ENCODE results near the gene CDK5RAP1.

The CDK5RAP1 gene

DNA sequence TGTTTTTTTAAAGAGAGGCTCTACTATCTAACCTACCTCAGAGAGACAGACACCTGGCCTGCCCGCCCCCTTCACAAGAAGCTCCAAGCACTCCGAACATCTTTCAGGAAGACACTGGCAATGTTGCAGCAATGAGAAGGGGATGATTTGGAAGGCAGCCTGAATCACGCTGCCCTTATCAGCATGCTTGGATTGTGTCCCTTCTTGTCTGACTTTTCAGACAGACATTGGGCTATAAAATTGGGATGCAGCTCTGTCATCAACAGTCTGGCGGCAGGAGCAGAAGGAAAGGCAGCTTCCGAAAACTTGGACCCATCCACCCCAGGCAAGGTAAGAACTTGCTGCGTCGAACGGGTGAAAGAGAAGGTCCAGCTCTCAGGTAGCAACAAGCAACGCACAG, 56.0 kb downstream of the CDK5RAP1 start:
- Histone ChIP-seq H3K4me1 (ENCODE audit: insufficient read depth, low read length) (peaks cover 7% of the 10 kb centered on the region; the same call in 1 of the 2 replicates), H3K36me3 (ENCODE audit: insufficient read depth, low read length) (no peaks in the 10 kb centered on the region), H3K27ac (ENCODE audit: low read depth, low read length) (no peak overlapping the region), H3K9ac (ENCODE audit: low read depth, low read length) (no peak overlapping the region), H3K27me3 (ENCODE audit: insufficient read depth, low read length) (no peaks in the 10 kb centered on the region), H3K9me3 (ENCODE audit: insufficient read depth, low read depth, low read length) (no peaks in the 10 kb centered on the region), H3K4me3 (ENCODE audit: low read length) (no peak overlapping the region)
- WGBS, result 92% methylated on average over 9 of the region's 9 CpGs

DNA sequence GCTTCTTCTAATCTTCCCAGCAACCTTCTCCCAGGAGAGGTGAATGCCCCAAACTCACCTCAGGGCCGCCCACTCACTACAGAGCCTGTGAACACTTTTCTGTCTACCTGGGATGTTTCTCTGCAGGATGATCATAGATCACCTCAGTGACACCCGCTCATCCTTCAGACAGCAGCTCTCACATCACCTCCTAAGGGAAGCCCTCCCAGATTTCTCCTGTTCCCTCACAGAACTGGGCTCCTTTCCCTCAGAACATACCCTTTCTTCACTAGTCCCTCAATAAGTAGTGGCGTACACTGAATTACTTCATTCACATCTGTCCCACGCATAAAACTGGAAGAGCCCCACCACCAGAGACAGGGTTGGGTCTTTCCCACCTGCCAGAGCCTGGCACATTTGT, 57.8 kb downstream of the CDK5RAP1 start:
- H3K4me3 ChIP-seq (ENCODE audit: low read length), result no peak overlapping the region
- WGBS, result 92% methylated on average over 4 of the region's 4 CpGs
- no peak overlapping the region for H3K27ac ChIP-seq (ENCODE audit: low read depth, low read length)
- H3K4me1 ChIP-seq (ENCODE audit: insufficient read depth, low read length), result peaks cover 3% of the 10 kb centered on the region; the same call in 1 of the 2 replicates
- no peaks in the 10 kb centered on the region for H3K27me3 ChIP-seq (ENCODE audit: insufficient read depth, low read length)
- no peak overlapping the region for H3K9ac ChIP-seq (ENCODE audit: low read depth, low read length)
- no peaks in the 10 kb centered on the region for H3K36me3 ChIP-seq (ENCODE audit: insufficient read depth, low read length)
- no peaks in the 10 kb centered on the region for H3K9me3 ChIP-seq (ENCODE audit: insufficient read depth, low read depth, low read length)

DNA sequence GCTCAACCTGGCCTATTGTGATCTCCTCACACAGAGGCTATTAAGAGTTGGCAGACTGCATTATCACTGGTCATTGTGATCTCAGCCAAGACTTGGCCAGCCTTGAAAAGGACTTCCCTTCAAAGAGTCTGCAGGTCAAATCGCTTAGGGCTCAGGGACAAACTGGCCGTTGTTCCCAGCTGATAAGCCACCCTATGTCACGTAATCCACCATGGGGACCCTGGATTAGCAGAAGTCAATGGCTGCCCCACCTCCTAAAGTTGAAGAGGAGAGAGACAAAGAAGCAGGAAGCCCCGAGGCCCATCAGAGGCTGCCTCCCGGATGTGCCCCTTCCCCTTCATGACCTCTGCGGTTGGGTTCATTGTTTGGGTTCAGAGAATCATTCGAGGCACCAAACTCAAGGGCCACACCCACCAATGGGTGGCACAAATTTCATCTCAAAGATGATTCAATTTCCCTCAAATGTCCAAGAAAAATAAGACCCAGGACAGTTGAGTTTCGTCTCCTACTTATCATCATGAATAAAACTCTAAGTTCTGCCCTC, 61.7 kb downstream of the CDK5RAP1 start:
- H3K4me1 ChIP-seq (ENCODE audit: insufficient read depth, low read length), result no peaks in the 10 kb centered on the region

DNA sequence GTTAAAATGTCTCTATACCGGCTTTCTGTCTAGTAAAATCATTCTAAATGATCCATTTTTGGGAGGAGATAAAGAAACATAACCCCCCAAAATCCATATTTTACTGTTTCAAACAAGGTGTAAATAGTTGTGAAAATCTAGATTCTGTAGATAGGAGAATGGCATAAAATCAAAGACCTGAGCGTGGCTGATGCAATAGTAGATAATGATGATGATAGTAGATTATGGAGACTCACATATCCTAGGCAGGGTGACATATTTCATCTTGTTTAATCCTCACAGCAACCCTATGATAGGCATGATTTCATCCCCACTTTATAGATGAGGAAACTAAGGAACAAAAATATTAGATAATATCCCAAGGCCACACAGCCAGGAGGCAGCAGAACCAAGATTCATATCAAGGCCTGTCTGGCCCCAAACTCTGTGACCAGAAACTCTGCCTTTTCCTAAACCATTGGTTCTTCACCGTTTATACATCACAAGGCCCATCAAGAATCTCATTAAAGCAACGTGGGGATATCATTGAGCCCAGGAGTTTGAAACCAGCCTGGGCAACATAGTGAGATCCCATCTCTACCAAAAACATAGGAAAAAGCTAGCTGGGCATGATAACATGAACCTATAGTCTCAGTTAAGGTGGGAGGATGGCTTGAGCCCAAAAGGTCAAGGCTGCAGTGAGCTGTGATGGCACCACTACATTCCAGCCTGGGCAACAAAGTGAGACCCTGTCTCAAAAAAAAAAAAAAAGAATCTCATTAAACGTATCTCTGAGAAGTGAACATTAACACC, 62.7 kb downstream of the CDK5RAP1 start:
- no peaks in the 10 kb centered on the region for H3K4me1 ChIP-seq (ENCODE audit: insufficient read depth, low read length)
- H3K27me3 ChIP-seq (ENCODE audit: insufficient read depth, low read length), result no peaks in the 10 kb centered on the region
- no peak overlapping the region for H3K4me3 ChIP-seq (ENCODE audit: low read length)
- H3K9me3 ChIP-seq (ENCODE audit: insufficient read depth, low read depth, low read length), result no peaks in the 10 kb centered on the region
- no peaks in the 10 kb centered on the region for H3K36me3 ChIP-seq (ENCODE audit: insufficient read depth, low read length)
- 93% methylated on average over 4 of the region's 5 CpGs for WGBS
- no peak overlapping the region for H3K9ac ChIP-seq (ENCODE audit: low read depth, low read length)
- H3K27ac ChIP-seq (ENCODE audit: low read depth, low read length), result no peak overlapping the region

More for the DNA sequence above, 61.7 kb downstream of the CDK5RAP1 start:
- H3K27ac ChIP-seq (ENCODE audit: low read depth, low read length), result no peak overlapping the region
- no peak overlapping the region for H3K4me3 ChIP-seq (ENCODE audit: low read length)
- no peaks in the 10 kb centered on the region for H3K36me3 ChIP-seq (ENCODE audit: insufficient read depth, low read length)
- 70% methylated on average over 8 of the region's 8 CpGs for whole genome bisulfite sequencing
- no peak overlapping the region for H3K9ac ChIP-seq (ENCODE audit: low read depth, low read length)
- no peaks in the 10 kb centered on the region for H3K9me3 ChIP-seq (ENCODE audit: insufficient read depth, low read depth, low read length)
- H3K27me3 ChIP-seq (ENCODE audit: insufficient read depth, low read length), result no peaks in the 10 kb centered on the region

DNA sequence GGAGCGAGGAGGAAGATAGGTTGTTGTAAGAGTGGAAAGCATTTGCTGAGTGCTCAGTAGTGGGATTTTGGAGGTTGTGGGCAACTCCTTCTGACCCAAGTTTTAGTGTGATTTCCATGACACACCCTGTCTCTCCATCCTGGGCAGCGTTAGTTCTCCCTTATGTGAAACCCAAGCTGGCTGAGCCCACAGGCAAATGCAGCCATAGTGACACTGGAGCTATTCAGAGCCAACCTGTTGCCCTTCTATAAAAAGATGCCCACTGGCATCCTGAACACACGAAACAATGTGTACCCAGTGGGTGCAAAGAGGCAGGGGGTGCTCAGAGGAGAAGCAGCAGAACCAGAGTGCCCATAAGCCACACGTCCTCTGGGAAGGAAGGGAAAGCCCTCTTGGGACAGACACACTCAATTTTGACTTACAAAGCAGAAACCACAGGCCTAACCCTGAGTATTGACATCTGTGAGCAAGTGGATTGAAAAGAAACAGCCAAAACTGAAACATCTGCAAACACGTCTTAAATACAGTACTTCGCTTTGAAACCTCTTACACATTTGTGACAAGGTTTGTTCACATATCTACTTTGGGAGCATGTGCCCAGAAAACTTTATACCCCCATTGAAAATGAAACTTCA, 63.7 kb downstream of the CDK5RAP1 start:
- Histone ChIP-seq H3K4me3 (ENCODE audit: low read length) (no peak overlapping the region), H3K27me3 (ENCODE audit: insufficient read depth, low read length) (no peaks in the 10 kb centered on the region), H3K36me3 (ENCODE audit: insufficient read depth, low read length) (no peaks in the 10 kb centered on the region), H3K27ac (ENCODE audit: low read depth, low read length) (no peak overlapping the region), H3K9ac (ENCODE audit: low read depth, low read length) (no peak overlapping the region), H3K9me3 (ENCODE audit: insufficient read depth, low read depth, low read length) (no peaks in the 10 kb centered on the region), H3K4me1 (ENCODE audit: insufficient read depth, low read length) (no peaks in the 10 kb centered on the region)
- 76% methylated on average over 6 of the region's 6 CpGs for WGBS

DNA sequence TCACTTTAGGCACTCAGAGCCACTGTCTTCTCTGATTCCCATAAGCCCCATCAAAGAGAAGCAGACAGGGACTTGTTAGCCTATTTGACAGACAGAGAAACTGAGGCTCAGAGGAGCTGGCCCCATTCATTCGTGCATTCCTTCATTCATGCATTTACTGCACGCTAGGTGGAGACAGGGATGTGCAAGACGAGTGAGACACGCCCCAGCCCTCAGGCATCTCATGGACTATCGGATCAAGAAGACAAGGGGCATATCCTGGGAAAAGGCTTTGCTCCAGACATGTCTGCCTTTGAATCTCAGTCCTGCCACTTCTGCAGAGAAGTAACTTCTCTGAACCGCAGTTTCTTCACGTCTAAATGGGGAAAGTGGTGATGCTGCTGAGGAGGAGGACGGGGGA, 64.2 kb downstream of the CDK5RAP1 start:
- Histone ChIP-seq H3K9ac (ENCODE audit: low read depth, low read length) (no peak overlapping the region), H3K4me1 (ENCODE audit: insufficient read depth, low read length) (no peaks in the 10 kb centered on the region), H3K27ac (ENCODE audit: low read depth, low read length) (no peak overlapping the region), H3K36me3 (ENCODE audit: insufficient read depth, low read length) (no peaks in the 10 kb centered on the region), H3K9me3 (ENCODE audit: insufficient read depth, low read depth, low read length) (no peaks in the 10 kb centered on the region), H3K4me3 (ENCODE audit: low read length) (no peak overlapping the region), H3K27me3 (ENCODE audit: insufficient read depth, low read length) (no peaks in the 10 kb centered on the region)
- WGBS, result 91% methylated on average over 8 of the region's 8 CpGs

DNA sequence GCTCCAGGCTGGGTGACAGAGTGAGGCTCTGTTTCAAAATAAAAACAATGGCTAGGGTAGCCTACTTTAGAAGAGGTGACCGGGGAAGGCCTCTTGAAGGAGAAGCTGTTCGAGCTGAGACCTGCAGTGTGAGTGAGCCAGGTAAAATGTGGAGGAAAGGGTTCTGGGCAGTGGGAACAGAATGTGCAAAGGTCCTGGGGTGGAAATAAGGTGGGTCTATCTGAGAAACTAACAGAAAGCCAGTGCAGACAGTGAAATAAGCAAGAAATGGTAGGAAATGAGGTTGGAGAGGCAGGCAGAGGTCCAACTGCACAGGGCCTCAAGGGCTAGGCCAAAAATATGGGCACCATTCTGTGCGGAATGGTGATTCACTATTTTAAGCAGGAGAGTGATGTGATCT, 64.9 kb downstream of the CDK5RAP1 start:
- Histone ChIP-seq H3K9me3 (ENCODE audit: insufficient read depth, low read depth, low read length) (no peaks in the 10 kb centered on the region), H3K27ac (ENCODE audit: low read depth, low read length) (no peak overlapping the region), H3K27me3 (ENCODE audit: insufficient read depth, low read length) (no peaks in the 10 kb centered on the region), H3K4me1 (ENCODE audit: insufficient read depth, low read length) (no peaks in the 10 kb centered on the region), H3K4me3 (ENCODE audit: low read length) (no peak overlapping the region), H3K36me3 (ENCODE audit: insufficient read depth, low read length) (no peaks in the 10 kb centered on the region), H3K9ac (ENCODE audit: low read depth, low read length) (no peak overlapping the region)
- WGBS, result 92% methylated on average over 3 of the region's 3 CpGs

DNA sequence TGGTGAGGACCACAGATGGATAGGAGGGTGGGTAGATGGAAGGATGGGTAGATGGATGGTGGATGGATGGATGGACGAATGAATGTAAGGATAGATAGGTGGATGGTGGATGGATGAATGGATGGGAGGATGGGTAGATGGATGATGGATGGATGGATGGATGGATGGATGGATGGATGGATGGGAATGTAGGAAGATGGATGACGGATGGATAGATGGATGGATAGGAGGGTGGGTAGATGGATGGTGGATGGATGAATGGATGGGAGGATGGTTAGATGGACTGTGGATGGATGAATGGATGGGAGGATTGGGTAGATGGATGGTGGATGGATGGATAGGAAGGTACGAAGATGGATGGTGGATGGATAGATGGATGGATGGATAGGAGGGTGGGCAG, 67.2 kb downstream of the CDK5RAP1 start:
- H3K4me1 ChIP-seq (ENCODE audit: insufficient read depth, low read length), result no peaks in the 10 kb centered on the region
- no peak overlapping the region for H3K4me3 ChIP-seq (ENCODE audit: low read length)
- no peak overlapping the region for H3K9ac ChIP-seq (ENCODE audit: low read depth, low read length)
- H3K9me3 ChIP-seq (ENCODE audit: insufficient read depth, low read depth, low read length), result no peaks in the 10 kb centered on the region
- H3K27ac ChIP-seq (ENCODE audit: low read depth, low read length), result no peak overlapping the region
- no peaks in the 10 kb centered on the region for H3K27me3 ChIP-seq (ENCODE audit: insufficient read depth, low read length)
- 68% methylated on average over 3 of the region's 3 CpGs for WGBS
- H3K36me3 ChIP-seq (ENCODE audit: insufficient read depth, low read length), result no peaks in the 10 kb centered on the region

DNA sequence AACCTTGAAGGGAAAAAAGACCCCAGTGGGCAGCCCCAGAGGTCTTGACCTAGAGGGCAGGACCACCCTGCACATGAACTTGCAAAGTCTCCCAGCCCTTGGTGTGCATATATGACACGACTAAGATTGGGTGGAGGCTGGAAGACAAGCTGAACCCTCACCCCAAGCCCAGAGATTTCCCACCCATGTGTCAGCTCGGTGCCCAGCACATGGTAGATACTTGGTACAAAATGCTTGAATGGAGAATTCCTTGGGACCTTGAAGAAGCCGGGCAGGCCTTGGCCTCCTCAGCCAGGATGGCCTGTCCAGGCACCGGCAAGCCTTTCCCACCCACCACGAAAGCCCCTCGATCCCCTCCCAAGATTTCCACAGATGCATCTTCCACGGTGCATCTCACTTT, 67.7 kb downstream of the CDK5RAP1 start:
- WGBS, result 90% methylated on average over 7 of the region's 7 CpGs
- H3K4me1 ChIP-seq (ENCODE audit: insufficient read depth, low read length), result no peaks in the 10 kb centered on the region
- H3K27me3 ChIP-seq (ENCODE audit: insufficient read depth, low read length), result no peaks in the 10 kb centered on the region
- H3K27ac ChIP-seq (ENCODE audit: low read depth, low read length), result no peak overlapping the region
- no peaks in the 10 kb centered on the region for H3K9me3 ChIP-seq (ENCODE audit: insufficient read depth, low read depth, low read length)
- H3K36me3 ChIP-seq (ENCODE audit: insufficient read depth, low read length), result no peaks in the 10 kb centered on the region
- H3K9ac ChIP-seq (ENCODE audit: low read depth, low read length), result no peak overlapping the region
- no peak overlapping the region for H3K4me3 ChIP-seq (ENCODE audit: low read length)

DNA sequence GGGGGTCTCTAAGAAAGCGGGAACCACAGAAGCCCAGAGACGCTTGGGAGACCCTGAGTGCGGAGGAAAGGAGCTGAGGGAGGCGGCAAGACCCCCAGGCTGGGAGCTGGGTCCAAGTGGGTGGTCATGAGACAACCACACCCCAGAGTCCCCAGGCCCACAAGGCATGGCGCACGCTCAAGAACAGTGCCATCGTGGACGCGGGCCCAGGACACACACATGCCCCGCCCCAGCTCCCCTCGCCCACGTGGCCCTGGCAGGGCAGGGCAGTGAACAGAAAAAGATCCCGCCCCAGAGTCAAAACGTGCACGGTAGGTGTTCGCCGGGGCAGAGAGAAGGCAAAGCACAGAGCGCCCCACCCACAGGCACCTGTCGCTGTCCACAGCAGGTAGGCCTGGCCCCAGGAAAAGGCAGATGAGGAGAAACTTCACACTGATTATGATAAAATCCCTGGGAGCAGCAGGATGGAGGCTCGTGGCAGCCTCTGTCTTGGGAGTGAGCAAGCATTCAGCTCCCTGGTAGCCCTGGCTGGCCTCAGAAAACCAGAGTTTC, 68.3 kb downstream of the CDK5RAP1 start:
- Histone ChIP-seq H3K36me3 (ENCODE audit: insufficient read depth, low read length) (no peaks in the 10 kb centered on the region), H3K27me3 (ENCODE audit: insufficient read depth, low read length) (no peaks in the 10 kb centered on the region), H3K4me1 (ENCODE audit: insufficient read depth, low read length) (no peaks in the 10 kb centered on the region), H3K9me3 (ENCODE audit: insufficient read depth, low read depth, low read length) (no peaks in the 10 kb centered on the region), H3K4me3 (ENCODE audit: low read length) (no peak overlapping the region), H3K9ac (ENCODE audit: low read depth, low read length) (no peak overlapping the region), H3K27ac (ENCODE audit: low read depth, low read length) (no peak overlapping the region)
- 89% methylated on average over 20 of the region's 20 CpGs for WGBS
